Uterus (tissue), 4 donors: ENCODE measurements around the gene CD320. TPM values are rescaled to one million over a fixed set of nuclear protein-coding genes. Genes with fewer than 3 reads are reported as not detected.

ENCODE experiments used
- DNase-seq, 2 donors: peaks; one replicate each; pipeline ENCODE4 v3.0.0-alpha.2; 2019 to 2020
- H3K27ac ChIP-seq, 2 donors: fragments of 200-600 bp; sonication (generic); 1 replicate in 1 of 2; 2 replicates in 1 of 2; pipeline ENCODE4 v1.5.1; 2016 to 2018
- H3K27me3 ChIP-seq, 2 donors: fragments of 200-600 bp; sonication (generic); one replicate each; pipeline ENCODE4 v1.5.1; 2018 to 2019; ENCODE audit warnings: control low read depth in 1 of 2
- H3K36me3 ChIP-seq, 2 donors: fragments of 200-600 bp; sonication (generic); one replicate each; pipeline ENCODE4 v1.5.1; 2019; ENCODE audit warnings: control low read depth in 1 of 2
- H3K4me1 ChIP-seq, 2 donors: fragments of 200-600 bp; sonication (generic); one replicate each; pipeline ENCODE4 v1.5.1; 2018 to 2019; ENCODE audit warnings: control low read depth in 1 of 2
- H3K4me3 ChIP-seq, 2 donors: fragments of 200-600 bp; sonication (generic); 1 replicate in 1 of 2; 2 replicates in 1 of 2; pipeline ENCODE4 v1.5.1; 2018 to 2019; ENCODE audit warnings: mild to moderate bottlenecking in 1 of 2
- H3K9me3 ChIP-seq, 2 donors: fragments of 200-600 bp; sonication (generic); one replicate each; pipeline ENCODE4 v1.5.1; 2019; ENCODE audit warnings: control low read depth in 1 of 2
- POLR2A ChIP-seq, 2 donors: fragments of 450-650 bp; IDR thresholded peaks; one replicate each; pipeline ENCODE4 v1.6.1; 2016; ENCODE audit warnings: antibody characterized with exemption in 2 of 2, mild to moderate bottlenecking in 1 of 2, moderate library complexity in 1 of 2
- intact Hi-C: fragments of 100-400 bp; cut with DNase I; formaldehyde crosslinking; loops from one replicate; pipeline ENCODE4 v1.15.1; 2023; ENCODE audit warnings: low total_unique reads
- total RNA-seq, 4 donors: library from RNA; depleted of rRNA in 3 of 4; stranded (reverse); fragments of >200 nt in 3 of 4; gene quantifications; one replicate each; pipeline versions ENCODE4 v1.1.0 to v1.2.4, GENCODE V29; 2014 to 2023
- TF ChIP-seq, protein P1 (sequence below), 4 experiments: fragments of 200-600 bp in 2 of 4; fragments of 450-650 bp in 2 of 4; sonication (generic) in 2 of 4; IDR thresholded peaks; one replicate each; pipeline ENCODE4 v1.5.1; 2016 to 2019; ENCODE audit warnings: antibody characterized with exemption in 4 of 4, mild to moderate bottlenecking in 2 of 4, moderate library complexity in 1 of 4
- donor health status: DM: yes; HTN: yes; CAD: no.

Gene CD320
- total RNA-seq, 4 donors from 2014 or later = 15.0 to 72.0 (median 26.2) TPM

DNA sequence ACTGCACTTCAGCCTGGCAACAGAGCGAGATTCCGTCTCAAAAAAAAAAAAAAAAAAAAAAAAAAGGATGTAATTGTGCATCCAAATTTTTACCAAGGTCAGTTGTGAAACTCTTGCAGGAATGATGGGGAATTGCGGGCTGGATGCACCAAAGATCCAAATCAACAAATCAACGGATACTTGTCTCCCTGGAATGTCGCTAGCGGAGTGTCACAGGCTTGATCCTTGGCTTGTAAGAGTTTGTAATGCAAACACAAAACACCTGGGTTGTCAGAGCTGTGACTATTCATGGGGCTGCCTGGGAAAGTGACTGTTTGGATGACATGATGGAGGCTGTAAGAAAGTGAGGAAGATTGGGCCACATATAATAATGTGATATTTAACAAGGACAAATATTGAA, 30.7 kb upstream of the CD320 start:
- Histone ChIP-seq H3K36me3 (no peaks in the 10 kb centered on the region), H3K27me3 (peaks cover 0 to 14% of the 10 kb centered on the region in 2 donors), H3K4me3 (no peak overlapping the region), H3K27ac (no peak overlapping the region), H3K4me1 (peaks cover 0 to 13% of the 10 kb centered on the region in 2 donors), H3K9me3 (no peaks in the 10 kb centered on the region)
- intact Hi-C loops = no loop called here
- no peak for DNase-seq
- TF ChIP-seq, protein P1, sequence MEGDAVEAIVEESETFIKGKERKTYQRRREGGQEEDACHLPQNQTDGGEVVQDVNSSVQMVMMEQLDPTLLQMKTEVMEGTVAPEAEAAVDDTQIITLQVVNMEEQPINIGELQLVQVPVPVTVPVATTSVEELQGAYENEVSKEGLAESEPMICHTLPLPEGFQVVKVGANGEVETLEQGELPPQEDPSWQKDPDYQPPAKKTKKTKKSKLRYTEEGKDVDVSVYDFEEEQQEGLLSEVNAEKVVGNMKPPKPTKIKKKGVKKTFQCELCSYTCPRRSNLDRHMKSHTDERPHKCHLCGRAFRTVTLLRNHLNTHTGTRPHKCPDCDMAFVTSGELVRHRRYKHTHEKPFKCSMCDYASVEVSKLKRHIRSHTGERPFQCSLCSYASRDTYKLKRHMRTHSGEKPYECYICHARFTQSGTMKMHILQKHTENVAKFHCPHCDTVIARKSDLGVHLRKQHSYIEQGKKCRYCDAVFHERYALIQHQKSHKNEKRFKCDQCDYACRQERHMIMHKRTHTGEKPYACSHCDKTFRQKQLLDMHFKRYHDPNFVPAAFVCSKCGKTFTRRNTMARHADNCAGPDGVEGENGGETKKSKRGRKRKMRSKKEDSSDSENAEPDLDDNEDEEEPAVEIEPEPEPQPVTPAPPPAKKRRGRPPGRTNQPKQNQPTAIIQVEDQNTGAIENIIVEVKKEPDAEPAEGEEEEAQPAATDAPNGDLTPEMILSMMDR (IDR thresholded peaks at IDR 0.05) = no peak
- no peak for TF ChIP-seq POLR2A (IDR thresholded peaks at IDR 0.05)

DNA sequence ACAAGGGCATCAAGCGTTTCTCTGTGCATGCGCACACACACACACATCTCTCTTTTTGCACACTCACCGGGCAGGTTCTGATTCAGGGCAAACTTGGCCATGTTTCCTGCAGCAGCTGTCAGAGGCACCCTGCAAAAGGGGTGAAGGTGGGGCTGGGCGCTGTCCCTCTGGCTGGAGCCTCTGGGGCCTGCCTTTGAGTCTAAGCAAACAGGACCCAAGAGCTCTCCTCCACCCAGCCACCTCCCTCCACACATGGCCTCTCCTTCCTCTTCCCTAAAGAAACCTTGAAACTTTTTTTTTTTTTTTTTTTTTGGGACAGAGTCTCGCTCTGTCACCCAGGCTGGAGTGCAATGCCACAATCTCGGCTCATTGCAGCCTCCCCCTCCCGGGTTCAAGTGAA, 29.6 kb upstream of the CD320 start:
- H3K36me3 ChIP-seq = no peaks in the 10 kb centered on the region
- H3K4me1 ChIP-seq = peaks cover 0 to 16% of the 10 kb centered on the region in 2 donors
- peaks cover 0 to 15% of the 10 kb centered on the region in 2 donors for H3K27me3 ChIP-seq
- intact Hi-C loops = no loop called here
- no peak for DNase-seq
- H3K4me3 ChIP-seq = no peak overlapping the region
- H3K27ac ChIP-seq = no peak overlapping the region
- TF ChIP-seq, protein P1 (IDR thresholded peaks at IDR 0.05) = no peak
- TF ChIP-seq POLR2A (IDR thresholded peaks at IDR 0.05) = no peak
- H3K9me3 ChIP-seq = no peaks in the 10 kb centered on the region

DNA sequence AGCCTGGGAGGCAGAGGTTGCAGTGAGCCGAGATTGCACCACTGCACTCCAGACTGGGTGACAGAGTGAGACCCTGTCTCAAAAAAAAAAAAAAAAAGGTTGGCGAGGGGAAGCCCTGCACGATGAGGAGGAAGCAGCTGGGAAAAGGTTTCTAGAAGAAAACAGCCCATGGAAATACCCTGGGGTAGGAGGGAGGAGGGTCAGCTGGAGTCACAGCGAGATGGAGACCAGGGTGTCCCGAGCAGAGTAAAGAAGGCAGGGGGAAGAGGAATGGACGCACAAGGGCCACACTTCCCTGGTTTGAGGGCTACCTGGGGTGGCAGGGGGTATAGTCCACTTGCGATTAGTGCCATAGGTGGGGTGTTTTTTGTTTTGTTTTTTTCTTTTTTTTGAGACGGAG, 28.5 kb upstream of the CD320 start:
- Histone ChIP-seq H3K9me3 (no peaks in the 10 kb centered on the region), H3K27ac (no peak overlapping the region), H3K4me3 (no peak overlapping the region), H3K36me3 (no peaks in the 10 kb centered on the region), H3K27me3 (peaks cover 0 to 14% of the 10 kb centered on the region in 2 donors), H3K4me1 (peaks cover 0 to 16% of the 10 kb centered on the region in 2 donors)
- no peak for DNase-seq
- intact Hi-C loops = no loop called here
- TF ChIP-seq, protein P1 (IDR thresholded peaks at IDR 0.05) = no peak
- no peak for TF ChIP-seq POLR2A (IDR thresholded peaks at IDR 0.05)

DNA sequence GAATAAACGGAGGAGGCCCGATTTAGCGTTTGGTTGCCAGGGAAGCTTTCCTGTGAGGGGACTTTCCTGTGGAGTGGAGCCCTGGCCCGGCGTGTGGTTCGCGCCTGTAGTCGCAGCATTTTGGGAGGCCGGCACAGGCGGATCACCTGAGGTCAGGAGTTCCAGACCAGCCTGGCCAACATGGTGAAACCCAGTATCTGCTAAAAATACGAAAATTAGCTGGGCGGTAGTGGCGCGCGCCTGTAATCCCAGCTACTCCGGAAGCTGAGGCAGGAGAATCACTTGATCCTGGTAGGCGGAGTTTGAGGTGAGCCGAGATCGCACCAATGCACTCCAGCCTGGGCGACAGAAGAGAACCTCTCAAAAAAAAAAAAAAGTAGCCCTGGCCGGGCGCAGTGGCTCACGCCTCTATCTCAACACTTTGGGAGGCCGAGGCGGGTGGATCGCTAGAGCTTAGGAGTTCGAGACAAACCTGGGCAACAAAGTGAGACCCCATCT, 28.0 kb upstream of the CD320 start:
- no peak for DNase-seq
- TF ChIP-seq, protein P1 (IDR thresholded peaks at IDR 0.05) = no peak
- TF ChIP-seq POLR2A (IDR thresholded peaks at IDR 0.05) = no peak
- Histone ChIP-seq H3K27ac (no peak overlapping the region), H3K9me3 (no peaks in the 10 kb centered on the region), H3K4me1 (peaks cover 0 to 16% of the 10 kb centered on the region in 2 donors), H3K27me3 (peaks cover 0 to 14% of the 10 kb centered on the region in 2 donors), H3K36me3 (no peaks in the 10 kb centered on the region), H3K4me3 (no peak overlapping the region)
- intact Hi-C loops = no loop called here

DNA sequence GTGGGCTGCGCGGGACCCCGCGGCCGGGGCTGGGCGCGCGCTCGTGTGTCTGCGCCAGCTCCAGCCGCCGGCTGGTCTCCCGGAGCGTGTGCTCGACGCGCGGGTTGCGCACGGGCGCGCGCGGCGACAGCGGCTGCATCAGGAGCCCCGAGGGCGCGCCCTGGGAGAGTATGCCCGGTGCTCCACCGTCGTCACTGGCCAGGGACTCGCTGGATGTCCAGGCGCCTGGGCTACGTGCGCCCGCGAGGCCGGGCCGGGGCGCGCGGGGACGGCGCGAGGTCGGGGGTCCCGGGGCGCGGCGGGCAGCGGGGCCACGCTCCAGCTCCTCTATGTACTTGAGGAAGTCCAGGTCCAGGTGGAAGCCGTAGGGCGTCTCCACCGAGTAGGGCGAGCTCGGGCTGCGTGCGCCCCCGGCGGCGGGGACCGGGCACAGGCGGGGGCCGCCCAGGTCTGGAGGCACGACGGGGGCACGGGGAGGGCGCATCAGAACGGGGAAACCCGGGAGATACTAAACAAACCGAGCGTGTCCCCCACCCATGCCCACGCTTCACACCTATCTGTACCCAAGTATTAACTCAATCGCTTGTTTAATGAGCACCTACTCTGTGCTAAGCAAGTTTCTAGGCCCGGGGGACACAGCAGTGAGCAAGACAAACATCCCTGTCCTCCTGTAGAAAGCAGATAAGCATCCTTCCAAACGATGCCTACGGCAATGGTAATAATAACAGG, 27.3 kb upstream of the CD320 start:
- peaks cover 0 to 14% of the 10 kb centered on the region in 2 donors for H3K27me3 ChIP-seq

More for the DNA sequence above, 27.3 kb upstream of the CD320 start:
- no peak overlapping the region for H3K27ac ChIP-seq
- no peak overlapping the region for H3K4me3 ChIP-seq
- no peaks in the 10 kb centered on the region for H3K9me3 ChIP-seq
- H3K36me3 ChIP-seq = no peaks in the 10 kb centered on the region
- intact Hi-C loops = no loop called here
- peaks cover 0 to 16% of the 10 kb centered on the region in 2 donors for H3K4me1 ChIP-seq
- TF ChIP-seq, protein P1 (IDR thresholded peaks at IDR 0.05) = no peak
- TF ChIP-seq POLR2A (IDR thresholded peaks at IDR 0.05) = no peak
- no peak for DNase-seq
